Suprapubic skin (tissue), 4 donors: Measurements from ENCODE around the gene EPC1.

Source experiments
- CTCF ChIP-seq, 2 donors: fragments of 200-600 bp in 1 of 2; fragments of 450-650 bp in 1 of 2; sonication (generic) in 1 of 2; IDR thresholded peaks; one replicate each; pipeline ENCODE4 v1.5.1; 2016 to 2019; ENCODE audit warnings: antibody characterized with exemption in 2 of 2, mild to moderate bottlenecking in 1 of 2, moderate library complexity in 1 of 2
- POLR2A ChIP-seq, 2 donors: fragments of 450-650 bp; IDR thresholded peaks; one replicate each; pipeline ENCODE4 v1.6.1; 2017; ENCODE audit warnings: antibody characterized with exemption in 2 of 2, mild to moderate bottlenecking in 2 of 2, moderate library complexity in 2 of 2
- POLR2AphosphoS5 ChIP-seq, 3 donors: sonication (generic); formaldehyde crosslinking; IDR thresholded peaks; one replicate each; pipeline ENCODE4 v1.6.1; 2017; ENCODE audit warnings: antibody characterized with exemption in 3 of 3

- TF ChIP-seq CTCF (IDR thresholded peaks at IDR 0.05) (no peak), POLR2A (IDR thresholded peaks at IDR 0.05) (no peak), POLR2AphosphoS5 (IDR thresholded peaks at IDR 0.05) (no peak)
Measured at GRCh38 chr10:32299354-32299980, 47.5 kb downstream of the EPC1 start.
